ENCODE results near the gene SLC4A5. TPM values are rescaled to one million over a fixed set of nuclear protein-coding genes. Genes with fewer than 3 reads are reported as not detected.
A peak's percentile ranks its signal among the peaks of the same experiment; 100 is the strongest.

Gene SLC4A5
- total RNA-seq, 2 donors from 2014 or later, result 2.2 to 4.4 TPM

DNA sequence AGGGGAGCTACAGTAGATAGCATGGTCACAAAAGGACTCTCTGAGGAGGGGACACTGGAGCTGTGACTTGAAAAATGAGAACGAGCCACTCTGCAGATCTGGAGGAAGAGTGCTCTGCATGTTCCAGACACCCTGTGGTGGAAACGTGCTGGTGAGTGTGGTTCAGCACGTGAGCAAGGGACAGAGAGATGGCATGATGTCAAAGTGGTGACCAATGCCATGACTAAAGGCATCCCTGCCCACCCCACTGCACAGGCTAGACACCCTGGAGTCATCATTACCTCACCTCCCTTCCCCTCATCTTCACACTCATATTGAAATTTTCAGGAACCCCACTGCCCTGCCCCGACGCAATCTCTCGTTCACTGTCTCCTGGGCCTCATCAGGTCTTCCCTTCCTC, 56.5 kb downstream of the SLC4A5 start:
- H3K27ac Mint-ChIP-seq, result no peak overlapping the region
- H3K4me3 Mint-ChIP-seq, result no peak overlapping the region
- H3K27me3 Mint-ChIP-seq, result no peaks in the 10 kb centered on the region
- H3K9me3 Mint-ChIP-seq, result no peaks in the 10 kb centered on the region
- H3K4me1 Mint-ChIP-seq, result peaks cover 9% of the 10 kb centered on the region
- no peaks in the 10 kb centered on the region for H3K36me3 Mint-ChIP-seq (ENCODE audit: low read depth)
- ATAC-seq (replicated peaks), result peak; percentile 71

DNA sequence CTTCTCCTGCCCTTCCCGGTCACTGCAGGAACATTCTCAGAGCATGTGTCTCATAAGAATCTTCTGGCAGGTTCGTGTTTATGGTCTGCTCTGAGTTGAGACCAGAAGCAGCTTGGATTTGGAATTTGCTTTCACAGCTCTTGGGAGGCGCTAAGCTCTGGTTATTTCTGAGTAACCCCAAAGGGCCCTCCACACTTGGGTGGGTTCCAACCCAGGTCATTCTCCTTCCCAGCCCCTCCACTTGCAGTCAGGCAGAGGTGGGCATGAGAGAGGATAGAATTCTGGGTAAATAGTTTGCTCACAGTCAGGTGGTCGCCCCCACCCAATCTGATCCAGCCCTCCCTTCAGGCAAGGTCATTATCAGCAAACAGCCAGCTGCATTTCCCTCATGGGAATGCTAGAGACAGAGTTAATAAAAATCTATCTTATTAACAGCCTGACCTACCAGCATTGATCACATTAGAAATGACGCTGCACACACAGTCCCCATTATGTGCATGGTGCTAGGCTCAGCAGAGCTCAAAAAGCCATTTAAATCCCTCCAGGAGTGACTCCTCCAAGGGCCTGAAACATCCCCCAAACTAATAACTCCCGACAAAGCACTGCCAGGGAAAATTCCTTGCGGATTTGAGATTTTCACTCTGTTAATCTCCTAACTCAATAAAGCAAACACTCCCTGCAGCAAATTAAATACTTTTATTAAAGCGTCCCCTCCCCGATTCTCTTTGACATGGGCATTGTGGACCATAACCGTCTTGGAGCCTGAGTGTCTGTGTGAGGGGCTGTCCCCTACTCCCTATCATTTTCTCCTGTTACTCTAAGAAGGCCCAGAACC, 61.9 kb downstream of the SLC4A5 start:
- ATAC-seq (replicated peaks), result no peak
- H3K4me1 Mint-ChIP-seq, result peaks cover 4% of the 10 kb centered on the region
- no peak overlapping the region for H3K27ac Mint-ChIP-seq
- H3K36me3 Mint-ChIP-seq (ENCODE audit: low read depth), result no peaks in the 10 kb centered on the region
- no peaks in the 10 kb centered on the region for H3K9me3 Mint-ChIP-seq
- H3K27me3 Mint-ChIP-seq, result no peaks in the 10 kb centered on the region
- H3K4me3 Mint-ChIP-seq, result no peak overlapping the region

DNA sequence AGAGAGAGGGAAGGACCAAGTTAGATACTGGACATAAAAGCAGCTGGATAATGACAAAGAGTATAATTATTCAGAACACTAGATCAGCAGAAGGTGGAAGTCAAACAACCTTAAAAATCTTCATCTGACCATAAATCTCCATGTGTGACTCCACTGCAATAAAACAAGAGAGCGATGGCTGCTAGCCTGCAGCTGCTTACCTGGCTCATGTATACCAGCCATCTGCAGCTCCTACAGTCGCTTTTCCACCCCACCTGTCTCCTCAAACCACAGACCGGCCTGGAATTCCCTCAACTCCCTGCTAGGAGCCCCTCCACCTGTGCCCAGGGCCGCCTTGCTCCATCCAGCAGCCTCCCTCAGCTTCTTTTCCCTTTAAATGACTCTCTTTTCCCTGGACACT, 64.5 kb downstream of the SLC4A5 start:
- no peak for ATAC-seq (replicated peaks)
- Mint-ChIP-seq H3K4me1 (peaks cover 4% of the 10 kb centered on the region), H3K9me3 (no peaks in the 10 kb centered on the region), H3K4me3 (no peak overlapping the region), H3K36me3 (ENCODE audit: low read depth) (no peaks in the 10 kb centered on the region), H3K27me3 (no peaks in the 10 kb centered on the region), H3K27ac (peak overlapping the region; percentile 0)

DNA sequence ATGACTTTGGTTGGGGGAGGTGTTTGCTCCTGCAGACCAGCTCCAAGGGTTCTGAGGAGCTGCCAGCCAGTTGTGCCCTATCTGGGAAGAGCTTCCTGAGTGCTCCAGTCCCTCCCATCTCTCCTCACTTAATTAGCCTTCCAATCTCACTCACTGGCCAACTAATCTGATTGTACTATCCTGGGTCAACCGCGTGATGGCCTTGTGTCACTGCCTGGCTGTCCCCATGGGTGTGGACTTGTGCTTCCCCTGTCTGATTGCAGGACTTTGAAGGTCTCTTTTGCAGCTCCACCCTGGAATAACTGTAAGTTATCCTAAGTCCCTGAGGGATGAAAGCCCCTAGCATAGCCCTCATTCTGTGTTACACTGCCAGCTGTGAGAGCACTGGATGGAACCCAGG, 65.0 kb downstream of the SLC4A5 start:
- Mint-ChIP-seq H3K27ac (no peak overlapping the region), H3K27me3 (no peaks in the 10 kb centered on the region), H3K4me3 (no peak overlapping the region), H3K4me1 (peaks cover 4% of the 10 kb centered on the region), H3K9me3 (no peaks in the 10 kb centered on the region), H3K36me3 (ENCODE audit: low read depth) (no peaks in the 10 kb centered on the region)
- no peak for ATAC-seq (replicated peaks)

DNA sequence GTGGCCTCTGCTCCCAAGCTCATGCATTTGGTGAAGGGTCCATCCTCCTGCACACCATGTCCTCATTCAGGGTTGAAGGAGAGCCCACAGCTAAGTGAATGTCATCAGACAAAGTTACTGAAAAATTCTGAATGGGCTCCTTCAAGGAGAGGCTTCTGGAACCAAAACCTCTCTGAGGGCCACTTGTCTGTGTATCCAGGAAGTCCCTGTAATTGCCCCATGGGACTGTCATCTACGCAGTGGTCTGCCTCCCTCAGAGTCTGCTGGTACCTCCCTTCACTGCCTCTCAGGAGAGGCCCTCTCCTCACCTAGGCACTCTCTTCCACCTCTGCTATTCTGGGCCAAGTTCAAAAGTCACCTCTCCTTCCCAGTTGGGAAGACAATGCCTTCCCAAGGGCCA, 68.0 kb downstream of the SLC4A5 start:
- Mint-ChIP-seq H3K27me3 (no peaks in the 10 kb centered on the region), H3K4me3 (no peak overlapping the region), H3K9me3 (no peaks in the 10 kb centered on the region), H3K27ac (no peak overlapping the region), H3K36me3 (ENCODE audit: low read depth) (no peaks in the 10 kb centered on the region), H3K4me1 (peaks cover 4% of the 10 kb centered on the region)
- ATAC-seq (replicated peaks), result no peak

- peak overlapping the region; percentile 11 for H3K27ac Mint-ChIP-seq
- no peak for ATAC-seq (replicated peaks)
- no peaks in the 10 kb centered on the region for H3K27me3 Mint-ChIP-seq
- H3K9me3 Mint-ChIP-seq, result no peaks in the 10 kb centered on the region
- no peak overlapping the region for H3K4me3 Mint-ChIP-seq
- no peaks in the 10 kb centered on the region for H3K36me3 Mint-ChIP-seq (ENCODE audit: low read depth)
- peaks cover 11% of the 10 kb centered on the region for H3K4me1 Mint-ChIP-seq
Measured at GRCh38 chr2:74269667-74270066, 73.5 kb downstream of the SLC4A5 start.

DNA sequence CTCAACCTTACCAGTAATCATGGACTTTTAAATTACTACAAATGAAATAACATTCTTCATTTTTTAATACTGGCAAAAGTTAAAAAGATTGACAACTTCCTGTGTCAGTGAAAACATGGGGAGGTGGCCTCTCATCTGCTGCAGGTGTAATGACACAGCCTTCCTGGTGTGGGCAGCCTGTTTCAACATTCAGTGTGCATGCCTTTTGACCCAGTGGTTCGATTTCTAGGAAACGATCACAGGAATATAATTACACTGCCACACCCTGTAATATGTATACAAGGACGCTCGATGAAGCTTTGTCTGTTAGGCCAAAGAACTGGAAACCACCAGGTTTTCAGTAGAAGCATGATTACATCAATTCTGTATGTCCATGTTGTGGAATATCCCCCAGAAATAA, 76.1 kb downstream of the SLC4A5 start:
- Mint-ChIP-seq H3K4me3 (peak overlapping the region; percentile 66), H3K27me3 (no peaks in the 10 kb centered on the region)
- peak; percentile 96 for ATAC-seq (replicated peaks)

GRCh38 chr2:74264281-74264680, 78.9 kb downstream of the SLC4A5 start:
- no peak for ATAC-seq (replicated peaks)
- Mint-ChIP-seq H3K9me3 (no peaks in the 10 kb centered on the region), H3K36me3 (ENCODE audit: low read depth) (no peaks in the 10 kb centered on the region), H3K27me3 (no peaks in the 10 kb centered on the region), H3K27ac (no peak overlapping the region), H3K4me1 (peaks cover 6% of the 10 kb centered on the region), H3K4me3 (no peak overlapping the region)

More for the DNA sequence above, 76.1 kb downstream of the SLC4A5 start:
- H3K36me3 Mint-ChIP-seq (ENCODE audit: low read depth), result no peaks in the 10 kb centered on the region
- peak overlapping the region; percentile 86 for H3K27ac Mint-ChIP-seq
- peaks cover 11% of the 10 kb centered on the region for H3K4me1 Mint-ChIP-seq
- H3K9me3 Mint-ChIP-seq, result no peaks in the 10 kb centered on the region

- Mint-ChIP-seq H3K9me3 (no peaks in the 10 kb centered on the region), H3K4me1 (peaks cover 6% of the 10 kb centered on the region), H3K27me3 (no peaks in the 10 kb centered on the region), H3K27ac (no peak overlapping the region), H3K36me3 (ENCODE audit: low read depth) (no peaks in the 10 kb centered on the region), H3K4me3 (no peak overlapping the region)
- ATAC-seq (replicated peaks), result no peak
Measured at GRCh38 chr2:74262681-74263080, 80.5 kb downstream of the SLC4A5 start.

DNA sequence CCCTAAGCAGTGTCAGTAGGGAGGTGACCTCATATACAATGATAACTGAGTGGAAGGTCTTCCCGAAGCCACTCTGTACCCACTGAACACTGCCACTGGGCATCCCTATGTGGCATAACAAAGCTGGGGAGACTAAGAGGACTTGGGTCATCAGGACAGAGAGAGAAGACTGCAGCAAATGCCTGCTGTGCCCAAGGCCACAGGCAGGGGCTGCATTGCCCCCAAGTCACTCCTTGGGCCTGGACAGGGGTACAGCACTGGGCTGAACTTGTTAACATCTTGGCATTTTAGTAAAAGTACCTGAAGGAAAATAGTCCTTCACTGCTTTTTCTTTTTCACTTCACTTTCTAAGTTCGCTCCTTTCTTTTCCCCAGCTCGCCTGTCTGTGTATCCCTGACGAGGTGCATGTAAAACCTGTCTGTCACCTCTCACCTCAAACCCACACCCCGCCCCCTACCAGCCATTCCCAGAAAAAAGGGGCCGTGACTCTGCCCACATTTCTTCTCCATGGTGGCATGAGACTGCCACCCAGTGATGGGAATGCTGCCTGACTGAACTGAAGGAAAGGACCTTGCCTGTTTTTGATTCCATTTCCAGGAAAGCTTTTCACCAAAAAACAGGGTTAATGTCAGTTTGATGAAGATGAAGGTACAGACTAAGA, 81.9 kb downstream of the SLC4A5 start:
- Mint-ChIP-seq H3K4me3 (no peak overlapping the region), H3K4me1 (no peaks in the 10 kb centered on the region)

GRCh38 chr2:74260495-74260894, 82.7 kb downstream of the SLC4A5 start:
- H3K27ac Mint-ChIP-seq, result peak overlapping the region; percentile 5
- ATAC-seq (replicated peaks), result no peak

More for the DNA sequence above, 81.9 kb downstream of the SLC4A5 start:
- no peaks in the 10 kb centered on the region for H3K27me3 Mint-ChIP-seq
- no peak for ATAC-seq (replicated peaks)
- H3K27ac Mint-ChIP-seq, result peak overlapping the region; percentile 5
- H3K9me3 Mint-ChIP-seq, result no peaks in the 10 kb centered on the region
- H3K36me3 Mint-ChIP-seq (ENCODE audit: low read depth), result no peaks in the 10 kb centered on the region

DNA sequence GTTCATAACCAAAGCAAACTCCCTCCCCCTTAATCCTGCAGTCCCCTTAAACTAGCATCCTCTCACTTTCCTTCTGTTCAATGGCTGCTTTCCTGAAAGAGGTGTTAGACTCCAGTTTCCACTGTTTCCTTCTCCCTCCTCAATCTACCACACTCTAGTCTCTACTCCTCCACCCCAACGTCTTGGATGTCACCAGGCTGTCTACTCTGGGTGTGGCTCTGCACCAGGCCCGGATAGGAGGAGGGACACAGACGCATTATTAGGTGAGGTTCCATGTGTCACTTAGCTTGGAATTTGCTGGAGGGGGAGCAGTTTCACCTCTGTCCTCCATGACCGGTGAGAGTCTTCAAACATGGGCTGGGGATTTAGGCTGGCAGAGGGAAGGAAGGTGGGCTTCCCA, 83.5 kb downstream of the SLC4A5 start:
- Mint-ChIP-seq H3K36me3 (ENCODE audit: low read depth) (no peaks in the 10 kb centered on the region), H3K9me3 (no peaks in the 10 kb centered on the region), H3K4me1 (no peaks in the 10 kb centered on the region), H3K27ac (no peak overlapping the region), H3K4me3 (no peak overlapping the region), H3K27me3 (no peaks in the 10 kb centered on the region)
- no peak for ATAC-seq (replicated peaks)

More at GRCh38 chr2:74260495-74260894, 82.7 kb downstream of the SLC4A5 start:
- no peaks in the 10 kb centered on the region for H3K27me3 Mint-ChIP-seq
- no peak overlapping the region for H3K4me3 Mint-ChIP-seq
- no peaks in the 10 kb centered on the region for H3K9me3 Mint-ChIP-seq
- no peaks in the 10 kb centered on the region for H3K4me1 Mint-ChIP-seq
- H3K36me3 Mint-ChIP-seq (ENCODE audit: low read depth), result no peaks in the 10 kb centered on the region

- ATAC-seq (replicated peaks), result no peak
- H3K27ac Mint-ChIP-seq, result no peak overlapping the region
- H3K4me1 Mint-ChIP-seq, result no peaks in the 10 kb centered on the region
- H3K4me3 Mint-ChIP-seq, result no peak overlapping the region
- no peaks in the 10 kb centered on the region for H3K9me3 Mint-ChIP-seq
- H3K27me3 Mint-ChIP-seq, result no peaks in the 10 kb centered on the region
- H3K36me3 Mint-ChIP-seq (ENCODE audit: low read depth), result no peaks in the 10 kb centered on the region
Measured at GRCh38 chr2:74259191-74259590, 84.0 kb downstream of the SLC4A5 start.

DNA sequence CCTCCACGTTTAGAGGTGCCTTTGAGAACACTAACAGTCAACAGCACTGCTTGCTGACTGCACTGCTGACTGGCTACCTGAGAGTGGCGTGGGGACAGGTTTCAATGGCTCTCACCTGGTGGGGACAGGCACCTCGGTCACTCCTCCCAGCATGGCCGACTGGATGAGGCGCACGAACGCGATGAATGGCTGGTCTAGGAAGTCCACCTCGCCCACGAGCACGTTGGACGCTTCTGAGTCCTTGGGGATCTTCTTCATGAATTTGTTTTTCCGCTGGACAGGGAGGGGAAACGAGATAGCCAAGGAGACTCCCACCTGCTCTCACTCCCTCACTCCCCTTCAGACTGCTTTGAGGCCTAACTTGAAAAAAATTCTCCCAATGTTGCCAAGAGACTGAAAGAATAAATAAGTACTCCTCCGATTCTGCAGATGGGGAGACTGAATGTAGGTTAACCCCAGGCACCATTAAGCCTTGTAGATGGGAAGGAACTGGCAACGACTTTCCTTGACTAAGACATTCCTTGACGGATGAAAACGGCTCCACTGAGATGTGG, 87.5 kb downstream of the SLC4A5 start:
- Mint-ChIP-seq H3K4me3 (no peak overlapping the region), H3K27me3 (no peaks in the 10 kb centered on the region), H3K4me1 (no peaks in the 10 kb centered on the region), H3K9me3 (no peaks in the 10 kb centered on the region), H3K27ac (no peak overlapping the region), H3K36me3 (ENCODE audit: low read depth) (no peaks in the 10 kb centered on the region)
- ATAC-seq (replicated peaks), result no peak

DNA sequence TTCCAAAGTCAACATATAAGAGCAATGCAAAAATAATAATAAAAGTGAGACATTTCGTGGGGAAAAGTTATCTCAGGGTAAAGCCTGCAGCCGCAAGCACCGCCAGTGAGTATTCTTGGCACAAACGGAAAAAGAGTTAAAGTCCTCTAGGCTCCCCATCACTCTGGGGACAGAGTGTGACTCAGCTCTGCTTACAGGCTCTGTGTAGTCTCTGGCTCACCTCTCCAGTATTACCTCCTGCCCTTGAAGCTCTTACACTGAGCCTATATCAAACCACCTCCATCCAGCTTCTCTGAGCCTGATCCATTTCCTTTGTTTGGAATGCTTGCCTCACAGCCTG, 89.3 kb downstream of the SLC4A5 start:
- no peak for ATAC-seq (replicated peaks)
- H3K4me1 Mint-ChIP-seq, result peaks cover 4% of the 10 kb centered on the region
- no peaks in the 10 kb centered on the region for H3K27me3 Mint-ChIP-seq
- H3K27ac Mint-ChIP-seq, result no peak overlapping the region
- H3K4me3 Mint-ChIP-seq, result no peak overlapping the region
- H3K9me3 Mint-ChIP-seq, result no peaks in the 10 kb centered on the region
- H3K36me3 Mint-ChIP-seq (ENCODE audit: low read depth), result no peaks in the 10 kb centered on the region
